GM18520 (cell line): ENCODE measurements around the gene ZNF618.

Source experiments
- ATAC-seq: cut with Tn5 transposase; IDR thresholded peaks from one replicate; pipeline ENCODE4 v1.9.1; 2021; ENCODE audit not compliant: unreplicated experiment

Gene ZNF618

GRCh38 chr9:113954591-113954990, 78.5 kb downstream of the ZNF618 start:
- ATAC-seq, result no peak

- ATAC-seq, result no peak
Measured at GRCh38 chr9:113955076-113955752, 79.1 kb downstream of the ZNF618 start.

DNA sequence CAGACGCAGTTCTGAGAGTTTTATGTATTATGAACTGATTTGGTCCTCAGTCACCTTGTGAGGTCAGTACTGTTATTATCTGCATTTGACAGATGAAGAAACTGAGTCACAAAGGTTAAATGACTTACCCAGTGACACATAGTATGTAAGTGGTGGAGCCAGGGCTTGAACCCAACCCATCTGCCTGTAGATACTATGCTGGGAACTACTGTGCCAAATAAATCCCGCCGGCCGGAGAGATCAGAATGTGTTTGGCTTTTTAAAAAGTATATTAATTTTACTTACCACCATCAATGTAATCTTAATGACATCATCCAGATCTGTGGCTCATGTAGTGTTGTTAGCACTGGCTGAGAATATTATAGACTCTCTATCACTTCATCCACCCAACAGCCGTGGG, 80.8 kb downstream of the ZNF618 start:
- ATAC-seq, result no peak

DNA sequence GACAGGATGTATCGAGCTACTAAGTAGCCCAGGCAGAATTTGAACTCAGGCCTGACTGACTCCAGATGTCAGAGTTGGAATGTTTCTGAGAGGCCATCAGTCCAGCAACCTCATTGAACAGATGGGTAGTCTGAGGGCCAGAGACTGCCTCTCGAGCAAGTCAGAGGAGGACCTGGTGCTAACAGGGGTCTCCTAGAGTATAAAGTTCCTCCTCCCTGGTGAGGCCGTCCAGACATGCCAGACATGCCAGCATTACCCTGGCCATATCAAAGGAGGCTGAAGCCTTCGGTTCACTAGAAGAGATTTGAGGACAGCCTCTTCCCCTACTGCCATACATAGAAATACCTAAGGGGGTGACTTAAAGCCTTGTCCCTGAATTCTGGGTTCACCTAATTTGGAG, 81.2 kb downstream of the ZNF618 start:
- no peak for ATAC-seq

GRCh38 chr9:113957821-113958341, 81.8 kb downstream of the ZNF618 start:
- ATAC-seq, result no peak

GRCh38 chr9:113958556-113958955, 82.4 kb downstream of the ZNF618 start:
- ATAC-seq, result no peak

- ATAC-seq, result no peak
Measured at GRCh38 chr9:113960768-113961167, 84.7 kb downstream of the ZNF618 start.

DNA sequence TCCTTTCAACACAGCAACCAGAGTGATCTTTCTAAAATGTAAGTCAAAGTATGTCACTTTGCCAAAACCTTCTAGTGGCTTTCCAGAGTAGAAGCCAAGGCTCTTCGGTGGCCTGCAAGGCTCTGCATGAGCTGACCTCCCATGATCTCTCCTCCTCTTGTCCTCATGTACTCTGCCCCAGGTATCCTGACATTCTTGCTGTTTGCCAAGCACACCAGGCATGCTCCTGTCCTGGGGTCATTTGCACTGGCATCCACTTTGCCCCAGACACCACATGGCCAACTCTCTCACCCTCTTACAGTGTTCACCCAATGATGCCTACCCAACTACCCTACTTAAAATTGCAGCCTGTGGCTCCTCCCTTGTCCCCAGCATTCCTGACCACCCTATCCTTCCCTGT, 86.3 kb downstream of the ZNF618 start:
- ATAC-seq, result no peak

- no peak for ATAC-seq
Measured at GRCh38 chr9:113963017-113963620, 87.0 kb downstream of the ZNF618 start.

- no peak for ATAC-seq
Measured at GRCh38 chr9:113963696-113964494, 87.8 kb downstream of the ZNF618 start.

DNA sequence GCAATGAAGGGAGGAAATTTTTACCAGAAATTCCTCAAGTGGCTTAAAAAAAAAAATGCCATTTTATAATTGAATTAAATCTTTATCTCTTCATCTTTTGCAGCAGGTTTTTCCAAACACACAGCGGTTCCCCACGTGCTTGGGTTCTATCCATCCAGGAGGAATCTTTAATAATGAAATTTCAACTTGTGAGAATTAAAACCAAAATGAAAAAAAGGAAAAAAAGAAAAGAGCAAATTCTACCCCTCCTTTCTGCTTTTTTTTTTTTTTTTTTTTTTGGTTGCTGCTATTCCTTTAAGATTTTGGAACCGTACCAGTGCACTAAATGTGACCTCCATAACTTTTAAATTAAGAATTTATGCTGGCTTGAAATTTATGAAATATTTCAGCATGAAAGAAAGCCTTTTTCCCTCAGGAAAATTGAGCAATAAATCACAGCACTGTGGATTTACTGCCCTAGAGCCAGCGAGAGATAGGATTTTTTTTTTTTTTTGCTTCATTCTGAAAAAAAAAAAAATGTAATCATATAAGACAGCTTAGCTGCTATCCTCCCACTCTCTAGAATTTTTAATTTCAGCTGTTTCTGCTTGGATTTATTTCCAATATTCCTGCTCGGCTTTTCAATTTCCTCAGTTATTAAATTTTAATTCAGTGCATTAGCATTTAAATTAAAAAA, 88.5 kb downstream of the ZNF618 start:
- no peak for ATAC-seq

- no peak for ATAC-seq
Measured at GRCh38 chr9:113966394-113966793, 90.3 kb downstream of the ZNF618 start.

DNA sequence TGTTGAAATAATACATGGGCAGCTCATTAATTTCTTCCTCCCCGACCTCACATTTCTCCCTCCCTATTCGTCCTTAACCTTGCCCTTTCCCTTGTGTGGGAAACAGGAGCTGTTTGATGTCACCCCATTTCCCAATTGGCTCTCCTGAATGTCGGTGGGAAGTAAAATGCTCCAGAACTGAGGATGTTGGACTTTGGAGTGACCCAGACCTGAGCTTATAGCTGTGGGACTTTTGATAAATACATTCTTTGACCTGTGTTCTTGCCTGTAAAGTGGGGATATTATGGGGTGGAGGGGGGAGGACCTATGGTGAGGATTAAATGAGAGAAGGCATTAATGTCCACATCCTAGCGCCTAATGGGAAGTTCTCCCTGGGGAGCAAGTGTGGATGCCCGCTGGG, 91.3 kb downstream of the ZNF618 start:
- ATAC-seq, result no peak

DNA sequence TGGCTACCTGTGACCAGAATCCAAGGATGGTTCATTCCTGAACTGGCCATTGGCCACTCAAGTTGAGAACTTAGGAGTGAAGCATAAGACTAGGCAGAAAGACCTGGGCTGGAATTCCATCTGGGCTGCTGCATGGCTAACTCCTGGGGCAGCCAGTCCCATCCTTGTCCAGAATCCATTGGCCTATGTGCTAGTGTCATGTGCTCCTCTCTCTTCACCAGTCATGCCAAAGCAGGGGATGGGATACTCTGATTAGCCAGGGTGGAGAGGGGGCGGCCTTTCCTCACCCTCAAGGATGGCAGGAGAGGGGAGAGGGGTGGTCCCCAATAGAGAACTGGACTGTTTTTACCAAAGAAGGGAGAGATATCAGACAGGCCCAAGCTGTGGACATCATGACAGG, 93.2 kb downstream of the ZNF618 start:
- ATAC-seq, result no peak

DNA sequence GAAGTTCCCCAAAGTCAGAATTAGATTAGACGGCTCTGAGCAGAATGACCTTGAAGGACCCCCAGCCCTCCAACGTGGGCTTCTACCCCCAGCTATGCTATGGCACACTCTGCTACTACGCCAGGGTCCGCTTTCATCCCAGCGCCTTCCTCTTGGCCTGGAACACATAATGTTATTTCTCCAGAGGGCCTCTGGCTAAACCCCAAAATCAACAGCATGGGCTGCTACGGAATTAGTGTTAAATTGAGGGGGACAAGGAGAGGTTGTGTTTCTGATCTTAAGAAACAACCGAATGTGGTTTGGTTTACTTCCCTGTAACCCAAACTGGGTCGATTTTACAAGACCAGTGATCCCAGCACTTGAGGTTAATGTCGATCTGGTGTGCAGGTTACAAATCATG, 97.1 kb downstream of the ZNF618 start:
- ATAC-seq, result no peak

- no peak for ATAC-seq
Measured at GRCh38 chr9:113973963-113974413, 97.9 kb downstream of the ZNF618 start.

DNA sequence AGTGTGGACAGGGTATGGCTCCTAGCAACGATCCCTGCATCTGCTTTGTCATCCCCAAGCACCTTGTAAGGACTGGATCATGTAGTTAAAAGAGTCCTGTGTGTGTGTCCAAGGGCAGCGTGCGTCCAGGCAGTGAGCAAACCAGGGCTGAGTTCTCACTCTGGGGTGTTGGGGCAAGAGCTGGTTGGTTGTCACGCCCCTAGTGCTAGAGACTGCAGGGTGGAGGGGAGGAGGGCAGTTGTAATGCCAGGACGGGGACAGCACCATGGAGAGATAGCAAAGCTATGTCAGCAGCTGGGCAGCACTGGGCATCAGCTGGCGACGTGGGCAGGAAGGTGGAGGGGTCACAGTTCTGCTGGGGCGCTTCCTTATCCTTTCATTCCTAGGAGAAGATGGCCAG, 100.8 kb downstream of the ZNF618 start:
- no peak for ATAC-seq

GRCh38 chr9:113978725-113979342, 102.7 kb downstream of the ZNF618 start:
- no peak for ATAC-seq

- no peak for ATAC-seq
Measured at GRCh38 chr9:113979343-113980127, 103.4 kb downstream of the ZNF618 start.
